ENCODE data around the gene RPS6KB1.
"Not testable (repeated sequence)": the region's sequence is repeated elsewhere in the genome, so short reads cannot be mapped to it uniquely, and the experiment has no call there.

Gene RPS6KB1

DNA sequence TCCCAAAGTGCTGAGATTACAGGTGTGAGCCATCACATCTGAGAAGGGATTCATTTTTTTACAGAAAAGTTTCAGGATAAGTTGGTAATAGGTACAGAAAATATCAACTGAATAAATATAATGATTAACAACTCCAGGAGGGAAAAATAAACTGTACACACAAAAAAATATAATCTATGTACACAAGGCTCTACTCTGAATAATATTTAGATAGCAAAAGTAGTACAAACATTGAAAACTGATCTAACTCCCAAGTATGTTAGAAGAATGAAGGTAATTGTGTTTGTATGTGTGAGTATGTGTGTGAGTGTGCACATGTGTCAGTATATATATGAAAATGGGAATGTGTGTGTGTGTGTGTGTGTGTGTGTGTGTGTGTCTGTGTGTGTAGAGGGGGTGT lies 20.6 kb upstream of the RPS6KB1 start:
- no peak for DNase-seq

DNA sequence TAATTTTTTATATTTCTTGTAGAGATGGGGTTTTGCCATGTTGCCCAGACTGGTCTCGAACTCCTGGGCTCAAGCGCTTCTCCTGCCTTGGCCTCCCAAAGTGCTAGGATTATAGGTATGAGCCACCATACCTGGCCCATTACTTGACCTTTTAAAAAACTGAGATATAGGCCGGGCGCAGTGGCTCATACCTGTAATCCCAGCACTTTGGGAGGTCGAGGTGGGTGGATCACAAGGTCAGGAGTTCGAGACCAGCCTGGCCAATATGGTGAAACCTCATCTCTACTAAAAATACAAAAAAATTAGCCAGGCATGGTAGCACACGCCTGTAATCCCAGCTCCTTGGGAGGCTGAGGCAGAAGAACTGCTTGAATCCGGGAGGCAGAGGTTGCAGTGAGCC lies 19.5 kb upstream of the RPS6KB1 start:
- DNase-seq = not testable (repeated sequence)

GRCh38 chr17:59874376-59874775 lies 18.5 kb upstream of the RPS6KB1 start:
- no peak for DNase-seq

GRCh38 chr17:59876107-59876506 lies 16.8 kb upstream of the RPS6KB1 start:
- DNase-seq = no peak

- DNase-seq = no peak
Measured at GRCh38 chr17:59877965-59878364, 15.0 kb upstream of the RPS6KB1 start.

- DNase-seq = no peak
Measured at GRCh38 chr17:59878624-59879023, 14.3 kb upstream of the RPS6KB1 start.

GRCh38 chr17:59884861-59885260 lies 8.1 kb upstream of the RPS6KB1 start:
- no peak for DNase-seq

GRCh38 chr17:59888145-59888750 lies 4.7 kb upstream of the RPS6KB1 start:
- no peak for DNase-seq

DNA sequence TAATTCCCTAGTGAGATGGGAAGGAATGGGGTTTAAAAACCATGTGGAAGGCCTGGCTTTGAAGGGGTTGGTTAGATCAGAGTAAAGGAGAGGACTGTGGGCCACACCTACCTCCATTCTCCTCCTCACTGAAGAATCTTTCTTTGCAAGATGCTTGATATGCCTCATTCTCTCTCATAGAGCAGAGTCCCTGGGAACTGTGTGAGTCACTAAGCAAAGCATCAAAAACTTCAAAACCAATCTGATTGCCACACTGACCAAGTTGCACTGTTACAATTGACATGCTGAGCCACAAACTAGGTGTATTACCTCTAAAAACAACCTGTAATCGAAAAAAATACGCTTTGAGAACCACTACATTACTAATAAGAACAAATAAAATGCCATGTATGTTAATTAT lies 2.2 kb upstream of the RPS6KB1 start:
- no peak for DNase-seq

GRCh38 chr17:59892251-59892923 lies 534 bp upstream of the RPS6KB1 start:
- DNase-seq = no peak

GRCh38 chr17:59893676-59894100 lies 767 bp downstream of the RPS6KB1 start:
- no peak for DNase-seq

- DNase-seq = no peak
Measured at GRCh38 chr17:59897090-59897489, 4.2 kb downstream of the RPS6KB1 start.

GRCh38 chr17:59899099-59899498 lies 6.2 kb downstream of the RPS6KB1 start:
- DNase-seq = no peak

DNA sequence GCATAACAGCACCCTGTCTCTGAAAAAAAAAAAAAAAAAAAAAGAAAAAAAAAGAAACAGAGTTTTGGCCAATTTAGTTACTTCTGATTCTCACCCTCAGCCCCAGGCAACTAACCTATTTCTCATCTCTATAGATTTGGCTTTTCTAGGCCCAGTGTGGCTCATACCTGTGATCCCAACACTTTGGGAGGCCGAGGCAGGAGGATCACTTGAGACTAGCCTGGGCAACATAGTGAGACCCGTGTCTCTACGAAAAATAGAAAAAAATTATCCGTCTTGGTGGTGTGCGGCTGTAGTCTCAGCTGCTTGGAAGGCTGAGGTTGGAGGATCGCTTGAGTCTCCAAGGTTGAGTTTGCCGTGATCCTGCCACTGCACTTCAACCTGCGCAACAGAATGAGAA lies 8.7 kb downstream of the RPS6KB1 start:
- DNase-seq = no peak

- DNase-seq = no peak
Measured at GRCh38 chr17:59903455-59903854, 10.5 kb downstream of the RPS6KB1 start.

GRCh38 chr17:59907467-59907866 lies 14.5 kb downstream of the RPS6KB1 start:
- DNase-seq = no peak

- DNase-seq = peak; percentile 62
Measured at GRCh38 chr17:59914274-59914854, 21.4 kb downstream of the RPS6KB1 start.

- DNase-seq = no peak
Measured at GRCh38 chr17:59916446-59916845, 23.5 kb downstream of the RPS6KB1 start.

DNA sequence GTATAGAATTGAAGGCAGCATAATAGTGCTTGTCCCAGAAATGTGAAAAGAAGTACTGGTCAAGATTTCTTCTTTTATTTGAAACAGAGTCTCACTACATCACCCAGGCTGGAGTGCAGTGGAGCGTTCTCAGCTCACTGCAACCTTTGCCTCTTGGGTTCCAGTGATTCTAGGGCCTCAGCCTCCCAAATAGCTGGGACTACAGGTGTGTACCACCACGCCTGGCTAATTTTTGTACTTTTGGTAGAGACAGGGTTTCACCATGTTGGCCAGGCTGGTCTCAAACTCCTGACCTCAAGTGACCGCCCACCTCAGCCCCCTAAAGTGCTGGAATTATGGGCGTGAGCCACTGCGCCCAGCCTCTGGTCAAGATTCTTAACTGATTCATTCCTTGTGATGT lies 27.7 kb downstream of the RPS6KB1 start:
- DNase-seq = not testable (repeated sequence)

DNA sequence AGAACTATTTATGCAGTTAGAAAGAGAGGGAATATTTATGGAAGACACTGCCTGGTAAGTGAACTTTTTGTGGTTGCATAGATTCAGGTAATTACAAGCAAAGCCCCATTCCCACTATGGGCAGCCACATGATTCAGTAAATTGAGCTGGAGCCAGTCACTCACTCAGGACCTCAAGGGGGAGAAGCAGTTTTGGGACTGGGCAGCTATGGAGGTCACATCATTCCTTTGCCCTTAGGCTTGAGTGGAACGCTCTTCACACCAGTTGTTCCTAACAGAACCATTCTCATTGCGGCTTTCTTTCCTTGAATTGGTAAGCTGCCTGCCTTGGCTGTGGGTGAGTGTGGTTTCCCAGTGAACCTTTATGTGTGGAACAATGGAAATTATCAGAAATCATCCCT lies 37.2 kb downstream of the RPS6KB1 start:
- not testable (repeated sequence) for DNase-seq

GRCh38 chr17:59930768-59931167 lies 37.8 kb downstream of the RPS6KB1 start:
- DNase-seq = not testable (repeated sequence)

DNA sequence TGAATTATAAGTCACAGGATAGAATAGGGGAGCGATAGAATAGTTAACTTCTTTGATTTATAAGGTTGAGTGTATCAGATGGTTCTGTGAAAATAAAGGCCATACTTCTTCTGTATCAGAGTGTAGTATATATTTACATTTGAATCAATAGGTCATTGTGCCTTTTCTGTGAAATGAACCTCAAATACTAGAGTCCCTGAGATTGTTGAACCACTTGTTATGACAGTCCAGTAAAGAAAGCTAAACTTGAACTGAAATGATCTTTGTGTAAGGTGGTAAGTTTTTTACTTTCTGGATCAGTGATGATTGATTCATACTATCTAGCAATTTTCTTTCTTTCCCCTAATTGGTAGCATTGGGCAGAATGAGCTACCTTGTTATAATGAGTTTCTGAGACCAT lies 40.4 kb downstream of the RPS6KB1 start:
- not testable (repeated sequence) for DNase-seq

GRCh38 chr17:59940697-59941096 lies 47.8 kb downstream of the RPS6KB1 start:
- DNase-seq = not testable (repeated sequence)

- no peak for DNase-seq
Measured at GRCh38 chr17:59941131-59941530, 48.2 kb downstream of the RPS6KB1 start.
